Measurements from ENCODE around the gene DTL.

Gene DTL

DNA sequence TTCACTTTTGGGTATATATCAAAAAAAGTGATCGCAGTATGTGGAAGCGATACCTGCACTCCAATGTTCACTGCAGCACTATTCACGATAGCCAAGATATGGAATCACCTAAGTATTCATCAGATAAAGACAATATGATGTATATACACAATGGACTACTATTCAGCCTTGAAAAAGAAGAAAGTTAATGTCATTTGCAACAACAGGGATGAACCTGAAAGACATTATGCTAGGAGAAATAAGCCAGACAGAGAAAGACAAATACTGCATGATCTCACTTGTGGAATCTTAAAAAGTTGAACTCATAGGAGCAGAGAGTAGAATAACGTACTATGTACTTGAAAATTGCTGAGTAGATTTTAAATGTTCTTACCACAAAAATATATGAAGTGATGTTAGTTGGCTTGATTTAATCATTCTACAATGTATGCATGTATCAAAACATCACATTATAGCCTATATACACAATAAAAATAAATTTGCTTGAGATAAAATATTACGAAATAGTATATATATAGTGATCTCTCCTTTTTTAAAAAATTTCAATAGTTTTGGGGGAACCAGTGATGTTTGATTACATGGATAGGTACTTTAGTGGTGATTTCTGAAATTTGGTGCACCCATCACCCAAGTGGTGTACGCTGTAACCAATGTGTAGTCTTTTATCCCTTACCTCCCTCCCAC is 56.0 kb downstream of the DTL start:
- no peak for DNase-seq

DNA sequence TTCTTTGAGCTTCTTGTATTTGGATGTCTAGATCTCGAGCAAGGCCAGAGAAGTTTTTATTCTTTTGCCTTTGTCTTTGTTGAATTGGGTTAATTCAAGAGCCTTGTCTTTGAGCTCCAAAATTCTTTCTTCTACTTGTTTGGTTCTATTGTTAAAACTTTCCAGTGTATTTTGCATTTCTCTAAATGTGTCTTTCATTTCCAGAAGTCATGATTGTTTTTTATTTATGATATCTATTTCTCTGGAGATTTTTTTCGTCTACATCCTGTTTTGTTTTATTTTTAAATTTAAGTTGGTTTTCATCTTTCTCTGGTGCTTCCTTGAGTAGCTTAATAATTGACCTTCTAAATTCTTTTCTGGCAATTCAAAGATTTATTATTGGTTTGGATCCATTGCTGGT is 61.8 kb downstream of the DTL start:
- no peak for DNase-seq

DNA sequence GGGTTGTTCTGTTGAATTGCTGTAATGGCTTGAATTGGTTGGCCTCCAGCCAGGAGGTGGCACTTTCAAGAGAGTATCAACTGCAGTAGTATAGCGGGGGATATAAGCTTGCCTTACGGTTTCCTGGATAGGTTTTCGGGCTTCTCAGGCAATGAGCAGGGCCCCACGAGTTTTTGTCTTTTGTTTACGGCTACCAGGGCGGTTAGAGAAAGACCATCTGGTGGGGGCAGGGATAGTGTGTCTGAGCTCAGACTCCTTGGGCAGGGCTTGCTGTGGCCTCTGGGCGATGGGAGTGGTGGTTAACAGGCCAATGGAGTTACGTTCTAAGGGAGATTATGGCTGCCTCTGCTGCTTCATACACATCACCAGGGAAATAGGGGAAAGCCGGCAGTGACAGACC is 62.8 kb downstream of the DTL start:
- no peak for DNase-seq

DNA sequence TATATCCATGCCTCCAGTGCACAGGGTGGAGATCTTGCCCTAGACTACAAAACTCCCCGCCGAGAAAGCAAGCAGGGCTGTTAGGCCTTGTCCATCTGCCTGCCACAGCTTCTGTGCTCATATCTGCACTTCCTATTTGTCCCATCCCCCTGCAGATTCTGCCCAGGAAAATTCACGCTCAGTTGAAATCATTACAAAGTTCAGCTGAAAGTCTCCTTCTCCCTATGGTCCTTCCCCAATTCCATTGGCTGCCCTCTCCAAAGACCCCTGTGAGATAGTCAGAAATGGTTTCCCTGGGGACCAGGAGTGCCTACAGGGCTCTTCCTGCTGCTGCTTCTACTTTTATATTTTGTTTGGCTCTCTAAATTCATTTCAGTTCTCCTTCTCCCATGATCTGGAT is 63.2 kb downstream of the DTL start:
- no peak for DNase-seq

DNA sequence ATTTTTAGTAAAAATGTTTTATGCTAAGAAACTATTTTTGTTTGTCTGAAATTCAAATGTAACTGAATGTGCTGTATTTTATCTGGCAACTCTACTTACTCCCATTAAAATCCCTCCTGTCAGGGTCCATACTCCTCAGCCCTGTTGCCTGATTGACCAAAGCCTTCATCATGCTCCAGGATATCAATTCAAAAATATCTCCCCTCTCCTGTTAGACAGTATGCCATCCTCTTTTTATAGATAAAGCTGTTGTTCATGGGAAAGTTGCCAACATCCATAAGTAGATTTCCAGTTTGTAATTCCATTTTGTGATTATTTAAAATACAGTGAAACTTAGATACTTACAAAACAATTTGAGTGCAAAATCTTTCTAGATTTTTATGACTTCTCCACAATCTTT is 65.7 kb downstream of the DTL start:
- no peak for DNase-seq

DNA sequence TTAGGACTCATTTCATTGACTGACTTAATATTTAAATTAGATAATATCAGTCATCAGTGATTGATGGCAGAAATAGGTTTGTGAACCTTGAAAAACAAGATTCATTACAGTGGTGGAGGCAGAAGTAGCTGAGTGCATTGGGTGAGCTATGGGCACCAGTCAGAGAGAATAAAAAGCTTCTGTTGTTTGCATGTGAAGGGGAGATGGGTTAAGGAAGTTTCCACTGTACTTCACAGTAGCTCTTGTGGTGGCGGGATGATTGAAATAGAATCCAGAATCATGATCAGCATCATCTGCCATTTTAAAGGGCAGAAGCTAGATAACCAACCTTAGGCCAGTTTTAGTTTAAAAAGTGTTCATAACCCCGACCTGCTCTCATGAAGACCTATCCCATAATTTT is 66.2 kb downstream of the DTL start:
- DNase-seq = no peak

DNA sequence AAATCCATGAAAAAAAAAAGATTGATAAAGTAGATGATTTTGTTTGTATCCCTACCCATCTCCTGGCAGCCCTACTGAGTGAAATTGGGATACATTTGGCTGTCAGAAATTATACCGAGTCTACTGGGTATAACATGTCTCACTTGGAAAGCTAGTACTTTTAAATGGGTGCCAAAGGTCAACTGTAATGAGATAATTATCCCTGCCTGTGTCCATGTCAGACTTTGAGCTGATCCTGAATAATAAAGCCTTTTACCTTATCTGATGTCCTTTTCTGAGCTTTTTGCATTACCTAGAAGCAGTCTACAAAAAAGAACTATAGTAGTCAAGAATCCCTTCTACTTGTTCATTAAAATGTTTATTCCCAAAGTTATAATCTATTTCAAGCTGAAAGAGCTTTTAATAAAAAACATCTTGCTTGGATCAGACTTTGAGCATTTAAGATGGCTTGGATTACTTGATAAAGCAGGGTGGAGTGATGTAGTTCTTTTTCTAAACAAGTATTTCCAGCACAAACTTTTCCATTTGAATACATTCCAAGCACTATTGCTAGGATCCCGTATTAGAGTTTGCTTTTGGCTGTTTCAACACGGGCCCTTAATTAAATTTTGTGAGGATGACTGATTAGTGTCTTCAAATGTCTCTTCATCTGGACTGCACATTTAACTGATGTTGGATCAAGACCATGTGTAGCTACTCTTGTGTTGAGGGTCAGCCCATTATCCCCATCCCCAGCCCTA is 69.2 kb downstream of the DTL start:
- no peak for DNase-seq

DNA sequence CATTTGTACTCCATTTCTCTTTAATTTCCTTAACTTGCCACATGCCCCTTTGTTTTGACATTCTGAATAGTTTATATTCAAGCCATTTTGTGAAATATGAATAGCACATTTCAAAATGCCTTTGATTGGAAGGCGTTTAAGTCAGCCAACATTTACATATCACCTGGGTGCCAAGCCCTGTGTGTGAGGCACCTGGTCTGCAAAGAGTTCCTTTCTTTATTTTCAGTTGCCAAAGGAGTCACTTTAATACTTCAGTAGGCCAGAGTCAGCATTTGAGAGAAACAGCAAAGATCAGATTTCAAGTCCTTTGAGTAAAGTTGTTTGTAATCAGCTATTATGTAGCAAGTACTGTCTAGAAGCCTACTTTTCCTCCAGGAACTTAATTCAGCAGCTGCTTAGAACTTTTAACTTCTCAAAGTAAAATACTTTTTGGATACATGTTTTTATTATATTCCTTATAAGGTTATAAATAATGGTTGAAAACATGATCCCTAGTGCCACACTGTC is 70.8 kb downstream of the DTL start:
- DNase-seq = no peak

DNA sequence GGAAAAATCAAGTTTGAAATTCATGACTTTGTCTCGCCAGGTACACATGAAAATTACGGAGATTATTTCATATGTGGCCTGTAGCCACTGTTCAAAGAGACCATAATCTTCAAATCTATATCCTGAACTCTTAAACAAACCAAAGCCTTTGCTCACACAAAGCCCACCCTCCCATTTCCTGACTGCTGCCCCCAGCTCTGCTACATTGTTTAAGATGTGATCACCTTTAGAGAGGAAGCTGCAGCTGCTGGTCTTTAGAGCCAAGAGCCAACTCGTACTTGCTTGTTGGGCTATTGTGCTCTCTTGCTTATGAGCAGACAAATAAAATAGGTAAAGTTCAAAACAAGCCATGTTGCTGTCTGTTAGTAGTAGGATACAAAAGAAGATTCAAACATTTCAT is 71.9 kb downstream of the DTL start:
- DNase-seq = no peak

DNA sequence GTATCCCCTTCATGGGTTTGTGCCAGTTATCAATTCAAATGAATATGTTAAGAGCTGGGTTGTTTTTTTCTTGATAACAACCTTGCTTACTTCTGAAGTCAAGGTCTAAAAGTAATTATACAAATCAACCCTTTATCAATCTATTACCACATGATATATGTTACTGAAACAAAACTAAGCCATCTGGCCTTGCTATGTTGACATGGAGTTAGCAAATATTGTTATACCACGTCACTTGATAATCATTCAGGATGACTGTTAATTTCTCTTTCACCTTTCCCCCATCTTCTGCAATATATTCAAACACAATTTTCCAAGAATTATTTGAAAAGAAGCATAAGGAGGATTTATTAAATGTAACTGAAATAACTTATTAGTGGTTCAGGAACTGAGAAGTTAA is 72.6 kb downstream of the DTL start:
- no peak for DNase-seq

DNA sequence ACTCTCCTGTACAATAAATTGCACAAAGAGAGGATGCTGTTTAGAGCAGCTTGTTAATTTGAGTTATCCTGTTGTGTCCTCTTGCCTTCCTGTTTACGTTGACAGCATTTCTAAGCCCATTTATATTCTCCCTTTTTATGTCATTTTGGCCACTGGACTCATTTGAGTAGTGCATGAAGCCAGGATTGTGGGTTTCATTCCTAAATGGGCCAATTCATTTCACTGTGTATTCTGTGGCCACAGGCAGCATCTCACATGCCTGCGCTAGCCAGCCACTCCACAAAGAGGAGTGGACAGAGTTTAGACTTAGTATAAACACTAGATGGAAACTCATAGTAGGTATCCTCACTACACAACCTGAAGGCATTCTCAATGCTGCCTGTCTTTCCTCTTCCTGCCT is 73.4 kb downstream of the DTL start:
- DNase-seq = no peak

DNA sequence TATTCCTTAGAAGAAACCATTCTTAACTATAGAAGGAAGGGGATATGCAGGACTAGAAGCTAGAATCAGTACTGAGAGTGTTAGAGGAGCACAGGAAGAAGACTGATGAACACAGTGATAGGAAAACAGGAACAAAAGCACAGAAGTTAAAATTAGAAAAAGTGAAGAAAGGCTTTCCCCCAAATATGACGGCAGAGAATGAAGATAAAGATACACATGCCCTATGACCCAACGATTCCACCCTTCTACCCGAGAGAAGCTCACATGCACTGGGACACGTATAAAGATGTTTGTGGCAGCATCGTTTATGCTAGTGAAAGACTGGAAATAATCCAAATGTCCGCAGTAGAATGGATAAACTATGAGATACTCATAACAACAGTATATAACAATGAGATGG is 74.2 kb downstream of the DTL start:
- no peak for DNase-seq

DNA sequence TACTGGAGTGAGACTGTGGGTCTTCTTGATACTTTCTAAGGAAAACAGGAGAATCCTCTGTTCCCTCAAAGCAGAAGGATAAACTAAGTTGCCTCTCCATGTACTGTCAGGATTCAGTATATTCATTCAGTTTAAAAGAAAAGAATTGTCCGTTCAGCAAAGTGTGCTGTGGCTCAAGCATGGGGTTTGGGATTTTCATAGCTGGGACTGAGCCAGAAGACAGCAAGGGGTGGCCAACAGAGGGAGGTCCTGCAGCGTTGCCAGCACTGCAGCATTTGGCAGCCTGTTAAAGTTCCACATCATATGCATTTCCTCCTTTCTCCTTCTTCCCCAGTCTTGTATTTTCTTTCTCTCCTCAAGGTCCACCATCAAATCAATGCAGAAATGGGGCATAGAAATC is 75.1 kb downstream of the DTL start:
- DNase-seq = no peak

DNA sequence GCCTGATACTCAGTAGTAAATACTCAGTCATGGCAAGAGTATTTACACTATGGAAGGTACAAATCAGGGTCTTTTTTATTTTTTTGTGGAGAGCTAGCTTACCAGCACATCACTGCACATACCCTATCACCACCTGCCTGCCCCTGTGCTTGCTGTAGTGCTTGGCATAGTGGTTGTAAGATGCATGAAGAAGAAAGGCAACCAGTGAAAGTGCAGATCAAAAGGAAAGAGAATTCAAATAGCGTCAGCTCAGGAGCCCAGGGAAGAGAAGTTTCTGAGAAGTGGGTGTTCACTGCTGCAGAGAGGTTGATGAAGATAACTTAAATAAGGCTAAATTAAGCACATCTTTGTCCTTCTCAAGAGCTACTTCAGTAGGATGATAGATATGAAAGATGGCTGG is 76.0 kb downstream of the DTL start:
- DNase-seq = no peak

DNA sequence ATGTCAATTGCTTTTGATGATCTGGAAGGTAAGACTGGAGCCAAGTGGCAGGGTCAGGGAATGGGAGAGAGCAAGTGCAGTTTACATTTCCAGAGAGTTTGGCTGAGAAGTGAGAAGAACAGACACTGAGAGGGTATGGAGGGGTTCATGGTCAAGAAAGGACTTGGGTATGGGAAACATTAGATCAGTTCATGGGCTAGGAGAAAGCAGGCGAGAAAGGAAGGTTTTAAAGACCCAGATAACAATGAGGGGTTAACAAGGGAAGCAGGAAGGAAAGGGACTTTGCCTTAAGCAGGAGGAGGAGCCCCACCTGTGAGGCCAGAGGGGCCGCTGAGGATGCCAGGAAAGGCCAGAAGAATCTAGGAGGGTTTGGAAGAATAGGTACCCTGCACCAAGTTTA is 78.2 kb downstream of the DTL start:
- DNase-seq = no peak

DNA sequence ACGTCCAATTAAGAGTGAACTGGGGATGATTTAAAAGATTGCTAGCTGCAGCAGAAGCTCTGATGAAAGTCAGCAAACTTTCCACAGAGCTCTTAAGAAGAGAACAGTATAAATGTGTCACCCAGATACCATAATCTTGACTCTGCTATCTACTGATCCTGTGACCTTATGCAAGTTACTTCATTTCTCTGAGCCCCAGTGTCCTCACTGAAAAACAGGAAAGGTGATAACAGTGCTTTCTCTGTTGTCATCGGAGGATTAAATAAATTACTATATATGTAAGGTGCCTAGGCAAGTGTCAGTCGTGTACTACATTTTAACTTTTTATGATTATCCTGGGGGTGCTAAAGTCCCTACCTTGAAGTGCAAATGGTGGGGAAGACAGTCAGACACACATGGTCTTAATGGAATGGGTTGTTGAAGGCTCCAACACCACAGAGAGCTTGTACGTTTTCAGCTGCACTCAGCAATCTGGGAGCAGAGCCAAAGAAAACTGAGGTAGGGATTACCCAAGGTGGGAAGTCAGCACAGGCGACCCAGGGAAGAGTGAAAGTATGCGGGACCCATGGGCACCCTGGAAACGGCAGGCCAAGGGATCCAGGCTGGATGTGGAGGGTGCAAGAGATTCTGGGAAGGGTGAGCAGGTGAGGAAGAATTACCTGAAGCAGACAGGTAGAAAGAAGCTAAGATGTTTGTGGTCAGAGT is 82.8 kb downstream of the DTL start:
- DNase-seq = no peak

DNA sequence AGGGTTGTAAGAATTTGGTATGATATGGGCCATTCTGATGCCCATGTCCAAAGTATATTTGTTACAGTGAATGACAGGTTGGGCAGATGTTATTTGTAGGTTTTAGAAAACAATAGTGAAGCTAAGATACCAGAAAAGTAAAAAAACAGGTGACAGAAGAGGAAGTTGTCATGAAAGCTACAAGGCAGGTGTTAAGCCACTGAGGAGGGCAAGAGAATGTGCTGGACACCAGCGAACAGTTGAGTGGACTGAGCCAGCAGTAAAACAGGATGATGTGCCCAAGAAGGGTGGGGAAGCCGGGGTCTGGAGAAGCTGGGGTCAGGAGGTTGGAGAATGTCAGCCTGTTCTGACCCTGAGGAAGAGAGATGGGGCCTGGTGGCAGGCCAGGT is 83.3 kb downstream of the DTL start:
- DNase-seq = no peak

DNA sequence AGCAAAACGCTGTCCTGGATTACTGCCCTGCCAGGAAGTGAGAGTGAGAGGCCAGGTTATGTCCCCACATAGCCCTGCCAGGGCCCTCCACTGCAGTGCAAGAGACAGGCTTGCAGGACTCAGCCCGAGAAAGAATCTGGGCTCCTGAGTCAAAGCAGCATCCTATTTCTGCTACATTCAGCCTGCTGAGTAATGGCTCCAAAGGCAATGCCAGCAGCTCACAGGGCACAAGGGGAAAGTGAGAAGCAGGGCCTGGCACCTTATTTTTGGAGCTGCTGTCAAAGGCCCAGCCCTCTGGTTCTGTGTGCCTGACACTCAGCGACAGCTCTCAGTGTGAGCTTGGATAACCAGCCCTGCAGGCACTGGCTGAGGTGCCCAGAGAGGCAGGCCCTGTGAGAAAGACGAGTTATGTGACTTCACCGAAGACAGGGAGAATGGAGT is 83.9 kb downstream of the DTL start:
- DNase-seq = no peak

DNA sequence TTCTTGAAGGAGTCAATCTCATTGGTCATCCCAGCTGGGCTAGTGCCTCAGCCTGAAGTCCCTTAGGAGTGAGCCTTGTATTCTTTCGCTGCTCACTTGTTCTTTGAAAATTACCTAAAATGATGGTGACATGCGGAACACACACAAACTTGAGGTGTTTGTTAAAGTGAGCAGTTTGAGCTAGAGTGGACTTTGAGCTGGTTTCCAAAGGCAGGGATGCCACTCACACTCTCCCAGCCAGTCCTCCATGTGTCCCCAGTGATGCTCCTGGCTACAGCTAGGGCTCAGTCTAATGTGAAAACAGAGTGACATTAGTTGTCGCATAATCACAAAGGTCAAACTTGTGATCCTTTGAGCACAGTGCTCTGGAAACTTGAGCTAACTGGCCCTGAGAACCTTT is 84.3 kb downstream of the DTL start:
- no peak for DNase-seq

DNA sequence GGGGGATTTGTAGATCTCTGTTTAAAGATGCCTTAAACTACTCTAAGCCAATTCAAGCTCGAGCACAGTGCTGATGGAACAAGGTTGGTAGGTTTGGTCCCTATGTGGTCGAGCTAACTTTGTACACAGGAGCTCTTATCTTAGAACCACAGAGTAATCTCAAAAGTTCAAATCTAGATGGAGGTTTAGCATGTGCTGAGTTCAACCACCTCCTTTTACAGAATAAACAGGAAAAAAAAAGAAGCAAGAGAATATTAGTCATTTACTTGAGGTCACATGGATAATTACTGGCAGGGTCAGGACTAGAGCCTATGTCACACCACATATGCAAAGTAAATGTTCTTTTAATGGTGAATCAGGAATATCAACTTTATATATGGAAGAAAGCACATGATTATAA is 86.2 kb downstream of the DTL start:
- DNase-seq = no peak

DNA sequence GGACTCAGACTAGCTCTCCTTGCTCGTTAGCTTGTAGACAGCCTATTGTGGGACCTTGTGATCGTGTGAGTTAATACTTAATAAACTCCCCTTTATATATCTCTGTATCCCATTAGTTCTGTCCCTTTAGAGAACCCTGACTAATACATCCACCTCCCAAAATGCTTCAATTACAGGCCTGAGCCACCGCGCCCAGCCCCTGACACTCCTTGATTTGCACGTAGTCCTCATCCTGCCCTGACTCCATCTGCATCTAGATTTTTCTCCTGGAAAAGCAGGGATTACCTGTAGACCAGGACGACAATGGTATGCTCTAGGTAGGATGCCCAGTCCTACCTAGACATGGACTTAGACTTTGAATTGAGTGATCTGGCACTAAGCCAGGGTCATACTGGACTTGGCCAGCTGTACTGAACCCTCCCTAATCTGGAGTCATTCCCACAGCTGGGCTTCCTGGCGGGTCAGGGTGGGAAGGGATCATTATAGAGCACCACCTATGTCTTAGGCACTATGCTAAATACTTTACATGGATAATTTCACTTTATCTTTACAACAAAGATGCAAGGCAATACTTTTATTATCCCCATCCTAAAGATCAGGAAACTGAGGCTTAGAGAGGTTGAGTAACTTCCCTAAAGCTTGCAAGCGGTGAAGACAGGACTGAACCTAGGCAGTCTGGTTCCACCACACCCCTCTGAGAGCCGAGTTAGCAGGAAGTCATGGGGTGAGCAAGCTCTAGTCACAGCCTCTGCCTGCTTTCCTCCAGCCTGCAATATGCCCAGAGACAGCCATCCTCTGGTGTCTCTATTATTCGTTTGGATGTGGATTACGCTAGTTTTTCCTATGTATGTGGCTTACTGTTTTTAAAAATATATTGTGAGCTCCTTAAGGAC is 89.4 kb downstream of the DTL start:
- peak; percentile 10 for DNase-seq

DNA sequence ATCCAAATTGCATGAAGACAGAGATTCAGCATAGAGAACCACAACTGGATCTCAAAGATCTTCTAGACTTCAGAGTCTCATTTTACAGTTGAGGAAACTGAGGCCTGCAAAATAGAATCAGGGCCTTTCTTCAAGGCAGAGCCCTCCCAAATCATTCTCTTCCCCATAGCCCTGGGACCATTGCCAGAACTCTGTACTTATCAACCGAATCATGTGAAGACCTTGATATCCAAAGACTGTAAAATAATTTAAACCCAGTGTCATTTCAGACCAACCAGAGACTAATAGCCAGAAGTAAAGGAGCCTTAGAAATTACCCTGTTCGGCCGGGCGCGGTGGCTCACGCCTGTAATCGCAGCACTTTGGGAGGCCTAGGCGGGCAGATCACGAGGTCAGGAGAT is 90.1 kb downstream of the DTL start:
- DNase-seq = no peak

DNA sequence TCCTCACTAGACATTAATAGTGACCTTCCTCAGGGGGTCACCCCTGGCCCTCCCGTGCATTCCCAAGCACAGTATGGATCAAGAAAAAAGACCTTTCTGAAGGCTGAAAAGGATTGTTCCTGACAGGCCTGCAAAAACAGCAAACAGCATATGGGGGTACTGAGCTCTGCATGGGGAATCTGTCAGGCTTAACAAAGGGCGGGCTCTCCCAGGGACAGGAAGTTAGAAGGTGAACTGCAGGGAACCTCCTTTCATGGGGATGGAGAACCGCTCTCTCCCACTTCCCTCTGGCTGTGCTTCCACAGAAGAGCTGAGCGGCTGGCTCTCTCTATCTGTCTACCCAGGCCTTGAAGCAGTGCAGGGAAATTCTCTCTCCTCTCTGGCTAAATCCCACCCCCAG is 91.7 kb downstream of the DTL start:
- DNase-seq = no peak
